PC-3 (cell line): ENCODE measurements around the gene EXOSC10. TPM values are rescaled to one million over a fixed set of nuclear protein-coding genes. Genes with fewer than 3 reads are reported as not detected.

Experiments
- ATAC-seq: fragments of 200-7000 bp; cut with Tn5 transposase; 2 replicates; pipeline ENCODE4 v1.9.1; 2020; ENCODE audit warnings: mild to moderate bottlenecking, moderate library complexity
- BruUV-seq: library from RNA; stranded (reverse); fragments of 400-500 nt; replicated peaks from 2 replicates; lab custom pipeline; 2021; lab: Mats Ljungman, UMichigan
- CTCF ChIA-PET: fragments of 300-600 bp; sonication (Branson Sonifier 250); formaldehyde crosslinking; loops from one replicate; lab custom pipeline; 2022; ENCODE audit warnings: antibody characterized with exemption; lab: Charles Lee
- POLR2A ChIA-PET: fragments of 300-600 bp; sonication (Branson Sonifier 250); formaldehyde crosslinking; loops from one replicate; lab custom pipeline; 2022; ENCODE audit warnings: antibody characterized with exemption; ENCODE audit not compliant: unreplicated experiment; lab: Charles Lee
- DNase-seq: peaks from one replicate; pipeline ENCODE4 v3.0.0-alpha.2; 2015
- H2AFZ ChIP-seq: fragments of 300-600 bp; sonication (generic); 2 replicates; pipeline ENCODE4 v1.6.0; 2016; ENCODE audit warnings: antibody characterized with exemption, low read length
- H3F3A ChIP-seq: fragments of 300-600 bp; sonication (generic); one replicate; pipeline ENCODE4 v1.6.0; 2017; ENCODE audit warnings: antibody characterized with exemption, low read length, control low read depth, mild to moderate bottlenecking; ENCODE audit not compliant: unreplicated experiment
- H3K27ac ChIP-seq: fragments of 300-600 bp; sonication (generic); 2 replicates; pipeline ENCODE4 v1.5.1; 2016; ENCODE audit warnings: mild to moderate bottlenecking, low read length
- H3K27me3 ChIP-seq: fragments of 300-600 bp; sonication (generic); 2 replicates; pipeline ENCODE4 v1.6.1; 2016; ENCODE audit warnings: low read length, mixed read lengths
- H3K36me3 ChIP-seq: fragments of 300-600 bp; sonication (generic); 2 replicates; pipeline ENCODE4 v1.6.1; 2016; ENCODE audit warnings: low read depth, mixed run types, low read length, mixed read lengths
- H3K4me1 ChIP-seq: fragments of 300-600 bp; sonication (generic); 2 replicates; pipeline ENCODE4 v1.5.1; 2016; ENCODE audit warnings: low read length; ENCODE audit not compliant: insufficient read depth
- H3K4me2 ChIP-seq: fragments of 300-600 bp; sonication (generic); 2 replicates; pipeline ENCODE4 v1.6.0; 2016; ENCODE audit warnings: low read length
- H3K4me3 ChIP-seq: fragments of 300-600 bp; sonication (generic); 2 replicates; pipeline ENCODE4 v1.5.1; 2016; ENCODE audit warnings: mild to moderate bottlenecking, low read length, mixed read lengths
- H3K79me2 ChIP-seq: fragments of 300-600 bp; sonication (generic); 2 replicates; pipeline ENCODE4 v1.6.1; 2017; ENCODE audit warnings: low read length, mixed read lengths
- H3K9ac ChIP-seq: fragments of 300-600 bp; sonication (generic); 2 replicates; pipeline ENCODE4 v1.6.0; 2016; ENCODE audit warnings: mild to moderate bottlenecking, low read length
- H3K9me2 ChIP-seq: fragments of 300-600 bp; sonication (generic); replicated peaks from 2 replicates; pipeline ENCODE4 v1.6.1; 2016; ENCODE audit warnings: mixed run types, low read length, mixed read lengths
- H3K9me3 ChIP-seq: fragments of 300-600 bp; sonication (generic); 2 replicates; pipeline ENCODE4 v1.6.1; 2016; ENCODE audit warnings: low read length, mixed read lengths
- H4K20me1 ChIP-seq: fragments of 300-600 bp; sonication (generic); 2 replicates; pipeline ENCODE4 v1.6.1; 2016; ENCODE audit warnings: low read length, mixed read lengths
- CTCF ChIP-seq: fragments of 300-600 bp; sonication (generic); conservative IDR thresholded peaks from 2 replicates; pipeline ENCODE4 v1.5.1; 2017; ENCODE audit warnings: antibody characterized with exemption, low read depth, mild to moderate bottlenecking, low read length
- EZH2 ChIP-seq: fragments of 300-600 bp; sonication (generic); IDR thresholded peaks from one replicate; pipeline ENCODE4 v1.6.1; 2017; ENCODE audit warnings: antibody characterized with exemption, mild to moderate bottlenecking, low read length; ENCODE audit not compliant: unreplicated experiment
- EZH2phosphoT487 ChIP-seq: fragments of 300-600 bp; sonication (generic); IDR thresholded peaks from 2 replicates; pipeline ENCODE4 v1.6.1; 2018; ENCODE audit warnings: mild to moderate bottlenecking, antibody characterized with exemption, low read length, borderline replicate concordance
- intact Hi-C: fragments of 100-400 bp; cut with micrococcal nuclease; formaldehyde crosslinking; loops from 2 replicates; pipeline ENCODE4 v1.9.0; 2023
- total RNA-seq: library from RNA; depleted of rRNA; stranded (reverse); fragments of >200 nt; gene quantifications from 2 replicates; pipeline ENCODE4 v1.2.3, GENCODE V29; 2014

The EXOSC10 gene
- total RNA-seq, 1 experiment from 2014 or later: 96.3 TPM

GRCh38 chr1:11030865-11031264 lies 68.8 kb downstream of the EXOSC10 start:
- Histone ChIP-seq H3K4me3 (no peak overlapping the region), H3K9me2 (no peaks in the 10 kb centered on the region), H3K4me1 (no peaks in the 10 kb centered on the region), H3K4me2 (no peak overlapping the region), H3K27ac (no peak overlapping the region), H3F3A (no peaks in the 10 kb centered on the region), H3K36me3 (peaks cover 7% of the 10 kb centered on the region), H3K79me2 (no peaks in the 10 kb centered on the region), H3K9me3 (no peaks in the 10 kb centered on the region), H3K9ac (no peak overlapping the region), H3K27me3 (no peaks in the 10 kb centered on the region), H2AFZ (no peak overlapping the region), H4K20me1 (no peaks in the 10 kb centered on the region)
- ATAC-seq (no peak), DNase-seq (no peak)
- intact Hi-C loops: loop anchor here (10.0 kb wide), 1 partner anchor 154 kb away; the partner anchor contains the start of gene ANGPTL7
- ChIA-PET CTCF (interaction anchor here (1.0 kb wide), 1 partner anchor 539 kb away, joined by 3 read pairs; no protein-coding TSS in a partner anchor), POLR2A (no interaction called here)
- no peak for TF ChIP-seq EZH2
- TF ChIP-seq CTCF: no peak
- no TSS peak for BruUV-seq

GRCh38 chr1:11028018-11028417 lies 71.7 kb downstream of the EXOSC10 start:
- no peaks in the 10 kb centered on the region for H3K79me2 ChIP-seq
- POLR2A ChIA-PET: no interaction called here
- no peaks in the 10 kb centered on the region for H3K27me3 ChIP-seq
- no peaks in the 10 kb centered on the region for H3K9me3 ChIP-seq
- no TSS peak for BruUV-seq
- H3K4me3 ChIP-seq: no peak overlapping the region
- no peaks in the 10 kb centered on the region for H3K9me2 ChIP-seq
- H3K4me2 ChIP-seq: no peak overlapping the region
- H3K36me3 ChIP-seq: peaks cover 30% of the 10 kb centered on the region
- DNase-seq (no peak), ATAC-seq (no peak)
- peaks cover 8% of the 10 kb centered on the region for H3F3A ChIP-seq
- H3K4me1 ChIP-seq: no peaks in the 10 kb centered on the region
- CTCF ChIA-PET: no interaction called here
- H3K27ac ChIP-seq: no peak overlapping the region
- intact Hi-C loops: no loop called here
- no peak for TF ChIP-seq EZH2phosphoT487
- TF ChIP-seq CTCF: no peak
- no peak for TF ChIP-seq EZH2
- H4K20me1 ChIP-seq: peaks cover 10% of the 10 kb centered on the region; the same call in 1 of the 2 replicates
- H3K9ac ChIP-seq: no peak overlapping the region
- no peak overlapping the region for H2AFZ ChIP-seq

- Histone ChIP-seq H3K4me1 (no peaks in the 10 kb centered on the region), H3K9ac (no peak overlapping the region), H3K9me3 (no peaks in the 10 kb centered on the region), H2AFZ (no peak overlapping the region), H3K79me2 (no peaks in the 10 kb centered on the region), H3K27me3 (no peaks in the 10 kb centered on the region), H3K9me2 (no peaks in the 10 kb centered on the region), H4K20me1 (peaks cover 13% of the 10 kb centered on the region; the same call in 1 of the 2 replicates), H3K4me3 (no peak overlapping the region), H3K36me3 (peaks cover 33% of the 10 kb centered on the region), H3F3A (peaks cover 8% of the 10 kb centered on the region), H3K27ac (no peak overlapping the region), H3K4me2 (no peak overlapping the region)
- BruUV-seq: no TSS peak
- DNase-seq (no peak), ATAC-seq (no peak)
- ChIA-PET POLR2A (no interaction called here), CTCF (no interaction called here)
- TF ChIP-seq EZH2 (no peak), EZH2phosphoT487 (no peak), CTCF (no peak)
- intact Hi-C loops: no loop called here
Observed at GRCh38 chr1:11027316-11027715, 72.4 kb downstream of the EXOSC10 start.
